Bronchial epithelial cell (primary cell): Measurements from ENCODE around the gene HS3ST1. TPM values are rescaled to one million over a fixed set of nuclear protein-coding genes. Genes with fewer than 3 reads are reported as not detected.

Source experiments
- DNase-seq: peaks from one replicate; pipeline ENCODE4 v3.0.0-alpha.2; 2010; ENCODE audit warnings: low read depth
- FAIRE-seq: peaks from 2 replicates; lab custom pipeline; 2011; peaks lifted over from hg19 to GRCh38; lab: Jason Lieb, UNC
- H3K27me3 ChIP-seq: 2 replicates; pipeline ENCODE4 v1.5.1; 2011; ENCODE audit warnings: low read length; ENCODE audit not compliant: control insufficient read depth, insufficient read depth
- H3K36me3 ChIP-seq: 2 replicates; pipeline ENCODE4 v1.5.1; 2011; ENCODE audit warnings: low read length; ENCODE audit not compliant: control insufficient read depth, insufficient read depth
- H3K4me3 ChIP-seq: 2 replicates; pipeline ENCODE4 v1.5.1; 2011; ENCODE audit warnings: mild to moderate bottlenecking, low read depth, low read length, control low read depth
- total RNA-seq: library from RNA; depleted of rRNA; stranded (reverse); fragments of >200 nt; gene quantifications from 2 replicates; pipeline ENCODE4 v1.2.1, GENCODE V29; 2014
- TF ChIP-seq, protein P1 (sequence below): IDR thresholded peaks from 2 replicates; pipeline ENCODE4 v1.5.1; 2011; ENCODE audit warnings: mild to moderate bottlenecking, moderate library complexity, low read length, control low read depth, inconsistent platforms; ENCODE audit not compliant: insufficient read depth, severe bottlenecking

HS3ST1 gene
- total RNA-seq, 1 donor from 2014 or later: 2.4 TPM

GRCh38 chr4:11440481-11441193 is 11.9 kb upstream of the HS3ST1 start:
- no peak overlapping the region for H3K4me3 ChIP-seq
- H3K27me3 ChIP-seq: no peaks in the 10 kb centered on the region
- FAIRE-seq (peak; percentile 55), DNase-seq (no peak)
- no peaks in the 10 kb centered on the region for H3K36me3 ChIP-seq
- TF ChIP-seq, protein P1, sequence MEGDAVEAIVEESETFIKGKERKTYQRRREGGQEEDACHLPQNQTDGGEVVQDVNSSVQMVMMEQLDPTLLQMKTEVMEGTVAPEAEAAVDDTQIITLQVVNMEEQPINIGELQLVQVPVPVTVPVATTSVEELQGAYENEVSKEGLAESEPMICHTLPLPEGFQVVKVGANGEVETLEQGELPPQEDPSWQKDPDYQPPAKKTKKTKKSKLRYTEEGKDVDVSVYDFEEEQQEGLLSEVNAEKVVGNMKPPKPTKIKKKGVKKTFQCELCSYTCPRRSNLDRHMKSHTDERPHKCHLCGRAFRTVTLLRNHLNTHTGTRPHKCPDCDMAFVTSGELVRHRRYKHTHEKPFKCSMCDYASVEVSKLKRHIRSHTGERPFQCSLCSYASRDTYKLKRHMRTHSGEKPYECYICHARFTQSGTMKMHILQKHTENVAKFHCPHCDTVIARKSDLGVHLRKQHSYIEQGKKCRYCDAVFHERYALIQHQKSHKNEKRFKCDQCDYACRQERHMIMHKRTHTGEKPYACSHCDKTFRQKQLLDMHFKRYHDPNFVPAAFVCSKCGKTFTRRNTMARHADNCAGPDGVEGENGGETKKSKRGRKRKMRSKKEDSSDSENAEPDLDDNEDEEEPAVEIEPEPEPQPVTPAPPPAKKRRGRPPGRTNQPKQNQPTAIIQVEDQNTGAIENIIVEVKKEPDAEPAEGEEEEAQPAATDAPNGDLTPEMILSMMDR: no peak

- DNase-seq (no peak), FAIRE-seq (no peak)
- Histone ChIP-seq H3K36me3 (no peaks in the 10 kb centered on the region), H3K27me3 (no peaks in the 10 kb centered on the region), H3K4me3 (no peak overlapping the region)
- TF ChIP-seq, protein P1: no peak
These were observed 11.1 kb upstream of the HS3ST1 start for GRCh38 chr4:11439836-11440235.

DNA sequence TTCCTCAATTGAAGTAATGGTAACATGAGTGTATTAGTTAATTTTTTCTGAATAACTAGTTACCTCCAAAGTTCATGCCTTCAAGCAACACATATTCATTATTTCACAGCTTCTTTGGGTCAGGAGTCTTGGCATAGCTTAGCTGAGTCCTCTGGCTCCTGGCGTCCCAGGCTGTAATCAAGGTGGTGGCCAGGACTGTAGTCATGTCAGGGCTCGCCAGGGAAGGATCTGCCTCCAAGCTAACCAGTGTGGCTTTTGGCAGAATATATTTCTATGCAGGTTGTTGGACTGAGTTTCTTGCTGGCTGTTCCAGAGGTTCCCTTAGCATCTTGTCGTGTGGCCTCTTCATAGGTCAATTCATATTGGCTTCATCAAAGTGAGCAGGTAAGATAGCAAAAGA is 10.0 kb upstream of the HS3ST1 start:
- H3K4me3 ChIP-seq: no peak overlapping the region
- no peaks in the 10 kb centered on the region for H3K27me3 ChIP-seq
- FAIRE-seq (no peak), DNase-seq (peak; percentile 57)
- TF ChIP-seq, protein P1: no peak
- no peaks in the 10 kb centered on the region for H3K36me3 ChIP-seq

DNA sequence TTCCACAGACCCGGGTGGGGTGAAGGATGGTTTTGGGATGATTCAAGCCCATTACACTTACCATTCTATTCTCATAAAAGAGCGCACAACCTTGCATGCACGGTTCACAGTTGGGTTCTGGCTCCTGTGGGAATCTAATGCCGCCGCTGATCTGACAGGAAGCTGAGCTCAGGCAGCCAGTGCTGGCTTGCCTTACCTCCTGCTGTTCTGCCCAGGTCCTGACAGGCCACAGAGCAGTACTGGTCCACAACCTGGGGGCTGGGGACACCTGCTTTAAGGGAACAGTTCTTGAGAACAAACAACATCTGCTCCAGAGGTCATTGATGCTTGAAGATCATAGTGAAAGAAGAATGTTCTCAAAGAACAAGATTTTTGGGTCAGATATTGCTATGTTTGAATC is 8.0 kb upstream of the HS3ST1 start:
- H3K4me3 ChIP-seq: no peak overlapping the region
- no peaks in the 10 kb centered on the region for H3K27me3 ChIP-seq
- TF ChIP-seq, protein P1: no peak
- DNase-seq (peak; percentile 56), FAIRE-seq (no peak)
- H3K36me3 ChIP-seq: no peaks in the 10 kb centered on the region

GRCh38 chr4:11436084-11436483 is 7.4 kb upstream of the HS3ST1 start:
- FAIRE-seq: no peak
- DNase-seq: no peak
- Histone ChIP-seq H3K4me3 (no peak overlapping the region), H3K27me3 (no peaks in the 10 kb centered on the region), H3K36me3 (no peaks in the 10 kb centered on the region)
- TF ChIP-seq, protein P1: no peak

- no peaks in the 10 kb centered on the region for H3K36me3 ChIP-seq
- no peak for FAIRE-seq
- TF ChIP-seq, protein P1: no peak
- H3K27me3 ChIP-seq: no peaks in the 10 kb centered on the region
- H3K4me3 ChIP-seq: no peak overlapping the region
- DNase-seq: no peak
These were observed 6.9 kb upstream of the HS3ST1 start for GRCh38 chr4:11435557-11435956.
